HEK293 (cell line): ENCODE results near the gene GPX1.

Source experiments
- CTCF ChIA-PET: fragments of 350-600 bp; formaldehyde crosslinking; extraction: SDS; loops from one replicate; lab custom pipeline; 2021; ENCODE audit warnings: antibody characterized with exemption; lab: Yijun Ruan, JAX
- POLR2A ChIA-PET: fragments of 300-600 bp; formaldehyde crosslinking; extraction: SDS; loops from one replicate; lab custom pipeline; 2020; ENCODE audit warnings: antibody characterized with exemption, inconsistent platforms; lab: Yijun Ruan, JAX
- H3K27ac ChIP-seq: fragments of 200-500 bp; sonication (Bioruptor generic); 2 replicates; pipeline ENCODE4 v1.5.1; 2014; ENCODE audit warnings: low read depth, low read length, control low read depth, inconsistent platforms; ENCODE audit errors: extremely low read depth
- H3K36me3 ChIP-seq, 2 experiments: fragments of 200-500 bp in 1 of 2; sonication (Bioruptor generic) in 1 of 2; 1 replicate in 1 of 2; 2 replicates in 1 of 2; pipeline ENCODE4 v1.5.1; 2014 to 2017; ENCODE audit warnings: inconsistent platforms in 2 of 2, low read length in 2 of 2; ENCODE audit not compliant: control insufficient read depth in 2 of 2, insufficient read depth in 1 of 2
- H3K4me1 ChIP-seq: fragments of 200-500 bp; sonication (Bioruptor generic); 2 replicates; pipeline ENCODE4 v1.5.1; 2014; ENCODE audit warnings: mild to moderate bottlenecking, low read length, inconsistent platforms; ENCODE audit not compliant: control insufficient read depth, insufficient read depth
- H3K4me3 ChIP-seq: 2 replicates; pipeline ENCODE4 v1.5.1; 2011; ENCODE audit warnings: low read depth, mild to moderate bottlenecking, control low read depth, low read length, moderate library complexity
- H3K9me3 ChIP-seq: fragments of 200-500 bp; sonication (Bioruptor generic); 2 replicates; pipeline ENCODE4 v1.5.1; 2014; ENCODE audit warnings: low read depth, low read length, inconsistent platforms; ENCODE audit not compliant: control insufficient read depth, insufficient read depth
- FEZF1 ChIP-seq: fragments of 450-650 bp; formaldehyde crosslinking; IDR thresholded peaks from 2 replicates; pipeline ENCODE4 v1.5.1; 2016; ENCODE audit warnings: missing biosample characterization, missing genetic modification characterization
- KLF16 ChIP-seq: fragments of 450-650 bp; formaldehyde crosslinking; IDR thresholded peaks from 2 replicates; pipeline ENCODE4 v1.5.1; 2017; ENCODE audit warnings: missing biosample characterization, missing genetic modification characterization
- MYNN ChIP-seq: fragments of 450-650 bp; formaldehyde crosslinking; IDR thresholded peaks from 2 replicates; pipeline ENCODE4 v1.5.1; 2016; ENCODE audit warnings: missing biosample characterization, missing genetic modification characterization, borderline replicate concordance
- ZBTB8A ChIP-seq: fragments of 450-650 bp; formaldehyde crosslinking; IDR thresholded peaks from 2 replicates; pipeline ENCODE4 v1.5.1; 2016; ENCODE audit warnings: missing biosample characterization, missing genetic modification characterization
- ZEB2 ChIP-seq: fragments of 450-650 bp; formaldehyde crosslinking; IDR thresholded peaks from 2 replicates; pipeline ENCODE4 v1.5.1; 2016; ENCODE audit warnings: missing biosample characterization, missing genetic modification characterization
- ZNF138 ChIP-seq: fragments of 450-650 bp; formaldehyde crosslinking; IDR thresholded peaks from 2 replicates; pipeline ENCODE4 v1.5.1; 2016; ENCODE audit warnings: missing biosample characterization, missing genetic modification characterization, borderline replicate concordance
- ZNF157 ChIP-seq: fragments of 450-650 bp; formaldehyde crosslinking; IDR thresholded peaks from 2 replicates; pipeline ENCODE4 v1.5.1; 2016; ENCODE audit warnings: missing biosample characterization, missing genetic modification characterization
- ZNF239 ChIP-seq: fragments of 450-650 bp; formaldehyde crosslinking; IDR thresholded peaks from 2 replicates; pipeline ENCODE4 v1.5.1; 2016; ENCODE audit warnings: missing biosample characterization, missing genetic modification characterization
- ZNF274 ChIP-seq, 2 experiments: fragments of 200-500 bp in 1 of 2; fragments of 450-650 bp in 1 of 2; sonication (Bioruptor generic) in 1 of 2; formaldehyde crosslinking in 1 of 2; IDR thresholded peaks; 2 replicates each; pipeline versions ENCODE4 v1.5.1 to v1.6.1; 2014 to 2016; ENCODE audit warnings: borderline replicate concordance in 1 of 2, inconsistent platforms in 1 of 2, low read length in 1 of 2, missing biosample characterization in 1 of 2, missing genetic modification characterization in 1 of 2
- ZNF302 ChIP-seq: fragments of 450-650 bp; formaldehyde crosslinking; IDR thresholded peaks from 2 replicates; pipeline ENCODE4 v1.5.1; 2016; ENCODE audit warnings: missing biosample characterization, missing genetic modification characterization, low read depth
- ZNF394 ChIP-seq: fragments of 450-650 bp; formaldehyde crosslinking; IDR thresholded peaks from 2 replicates; pipeline ENCODE4 v1.5.1; 2016; ENCODE audit warnings: missing biosample characterization, missing genetic modification characterization, mild to moderate bottlenecking, moderate library complexity, borderline replicate concordance
- ZNF510 ChIP-seq: fragments of 450-650 bp; formaldehyde crosslinking; IDR thresholded peaks from 2 replicates; pipeline ENCODE4 v1.5.1; 2018; ENCODE audit warnings: mild to moderate bottlenecking, missing genetic modification characterization, missing biosample characterization; ENCODE audit not compliant: insufficient replicate concordance
- ZNF518A ChIP-seq: fragments of 450-650 bp; formaldehyde crosslinking; conservative IDR thresholded peaks from 2 replicates; pipeline ENCODE4 v1.5.1; 2016; ENCODE audit warnings: low read depth, missing biosample characterization, missing genetic modification characterization
- ZNF521 ChIP-seq: fragments of 450-650 bp; formaldehyde crosslinking; IDR thresholded peaks from 2 replicates; pipeline ENCODE4 v1.5.1; 2017; ENCODE audit warnings: missing biosample characterization, mild to moderate bottlenecking, missing genetic modification characterization
- ZNF664 ChIP-seq: fragments of 450-650 bp; formaldehyde crosslinking; IDR thresholded peaks from 2 replicates; pipeline ENCODE4 v1.5.1; 2016; ENCODE audit warnings: missing biosample characterization, missing genetic modification characterization
- ZNF747 ChIP-seq: fragments of 450-650 bp; formaldehyde crosslinking; IDR thresholded peaks from 2 replicates; pipeline ENCODE4 v1.5.1; 2016; ENCODE audit warnings: missing biosample characterization, missing genetic modification characterization
- TF ChIP-seq, protein P1 (sequence below): fragments of 450-650 bp; formaldehyde crosslinking; IDR thresholded peaks from 2 replicates; pipeline ENCODE4 v1.5.1; 2016; ENCODE audit warnings: missing biosample characterization, missing genetic modification characterization
- TF ChIP-seq, protein P2 (sequence below): fragments of 450-650 bp; formaldehyde crosslinking; IDR thresholded peaks from 2 replicates; pipeline ENCODE4 v1.5.1; 2016; ENCODE audit warnings: missing biosample characterization, missing genetic modification characterization
- TF ChIP-seq, protein P3 (sequence below): fragments of 450-650 bp; formaldehyde crosslinking; IDR thresholded peaks from 2 replicates; pipeline ENCODE4 v1.5.1; 2017; ENCODE audit warnings: missing biosample characterization, missing genetic modification characterization

GPX1 gene

GRCh38 chr3:49386056-49386756, 28.1 kb upstream of the GPX1 start:
- CTCF ChIA-PET: no interaction called here
- no peak overlapping the region for H3K27ac ChIP-seq

GRCh38 chr3:49385617-49386016, 27.5 kb upstream of the GPX1 start:
- H3K4me3 ChIP-seq: no peak overlapping the region
- H3K27ac ChIP-seq: no peak overlapping the region
- H3K4me1 ChIP-seq: no peaks in the 10 kb centered on the region
- POLR2A ChIA-PET: no interaction called here
- CTCF ChIA-PET: no interaction called here
- peaks cover 0 to 3% of the 10 kb centered on the region in 2 experiments; a peak in 2 of 3 replicates for H3K36me3 ChIP-seq
- H3K9me3 ChIP-seq: no peaks in the 10 kb centered on the region
- TF ChIP-seq ZEB2 (tag by site-specific recombination): no peak
- TF ChIP-seq ZBTB8A (tag by site-specific recombination): no peak
- TF ChIP-seq ZNF518A (tag by site-specific recombination): no peak
- no peak for TF ChIP-seq MYNN (tag by site-specific recombination)
- no peak for TF ChIP-seq ZNF664
- TF ChIP-seq, protein P1, sequence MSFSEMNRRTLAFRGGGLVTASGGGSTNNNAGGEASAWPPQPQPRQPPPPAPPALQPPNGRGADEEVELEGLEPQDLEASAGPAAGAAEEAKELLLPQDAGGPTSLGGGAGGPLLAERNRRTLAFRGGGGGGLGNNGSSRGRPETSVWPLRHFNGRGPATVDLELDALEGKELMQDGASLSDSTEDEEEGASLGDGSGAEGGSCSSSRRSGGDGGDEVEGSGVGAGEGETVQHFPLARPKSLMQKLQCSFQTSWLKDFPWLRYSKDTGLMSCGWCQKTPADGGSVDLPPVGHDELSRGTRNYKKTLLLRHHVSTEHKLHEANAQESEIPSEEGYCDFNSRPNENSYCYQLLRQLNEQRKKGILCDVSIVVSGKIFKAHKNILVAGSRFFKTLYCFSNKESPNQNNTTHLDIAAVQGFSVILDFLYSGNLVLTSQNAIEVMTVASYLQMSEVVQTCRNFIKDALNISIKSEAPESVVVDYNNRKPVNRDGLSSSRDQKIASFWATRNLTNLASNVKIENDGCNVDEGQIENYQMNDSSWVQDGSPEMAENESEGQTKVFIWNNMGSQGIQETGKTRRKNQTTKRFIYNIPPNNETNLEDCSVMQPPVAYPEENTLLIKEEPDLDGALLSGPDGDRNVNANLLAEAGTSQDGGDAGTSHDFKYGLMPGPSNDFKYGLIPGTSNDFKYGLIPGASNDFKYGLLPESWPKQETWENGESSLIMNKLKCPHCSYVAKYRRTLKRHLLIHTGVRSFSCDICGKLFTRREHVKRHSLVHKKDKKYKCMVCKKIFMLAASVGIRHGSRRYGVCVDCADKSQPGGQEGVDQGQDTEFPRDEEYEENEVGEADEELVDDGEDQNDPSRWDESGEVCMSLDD (tag by site-specific recombination): no peak
- TF ChIP-seq ZNF239 (tag by site-specific recombination): no peak
- TF ChIP-seq ZNF747 (tag by site-specific recombination): no peak
- TF ChIP-seq, all 188 proteins: peak for 0

More at GRCh38 chr3:49386056-49386756, 28.1 kb upstream of the GPX1 start:
- Histone ChIP-seq H3K4me1 (no peaks in the 10 kb centered on the region), H3K4me3 (no peak overlapping the region), H3K36me3 (peaks cover 0 to 3% of the 10 kb centered on the region in 2 experiments; a peak in 2 of 3 replicates), H3K9me3 (no peaks in the 10 kb centered on the region)
- POLR2A ChIA-PET: no interaction called here
- TF ChIP-seq ZNF138: no peak
- TF ChIP-seq ZNF302 (tag by site-specific recombination): no peak
- TF ChIP-seq ZNF394 (tag by site-specific recombination): no peak
- TF ChIP-seq ZNF157 (tag by site-specific recombination): no peak
- TF ChIP-seq, protein P2, sequence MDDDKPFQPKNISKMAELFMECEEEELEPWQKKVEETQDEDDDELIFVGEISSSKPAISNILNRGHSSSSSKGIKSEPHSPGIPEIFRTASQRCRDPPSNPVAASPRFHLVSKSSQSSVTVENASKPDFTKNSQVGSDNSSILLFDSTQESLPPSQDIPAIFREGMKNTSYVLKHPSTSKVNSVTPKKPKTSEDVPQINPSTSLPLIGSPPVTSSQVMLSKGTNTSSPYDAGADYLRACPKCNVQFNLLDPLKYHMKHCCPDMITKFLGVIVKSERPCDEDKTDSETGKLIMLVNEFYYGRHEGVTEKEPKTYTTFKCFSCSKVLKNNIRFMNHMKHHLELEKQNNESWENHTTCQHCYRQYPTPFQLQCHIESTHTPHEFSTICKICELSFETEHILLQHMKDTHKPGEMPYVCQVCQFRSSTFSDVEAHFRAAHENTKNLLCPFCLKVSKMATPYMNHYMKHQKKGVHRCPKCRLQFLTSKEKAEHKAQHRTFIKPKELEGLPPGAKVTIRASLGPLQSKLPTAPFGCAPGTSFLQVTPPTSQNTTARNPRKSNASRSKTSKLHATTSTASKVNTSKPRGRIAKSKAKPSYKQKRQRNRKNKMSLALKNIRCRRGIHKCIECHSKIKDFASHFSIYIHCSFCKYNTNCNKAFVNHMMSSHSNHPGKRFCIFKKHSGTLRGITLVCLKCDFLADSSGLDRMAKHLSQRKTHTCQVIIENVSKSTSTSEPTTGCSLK (tag by site-specific recombination): no peak
- TF ChIP-seq ZNF521: no peak
- TF ChIP-seq KLF16 (tag by site-specific recombination): no peak
- TF ChIP-seq ZNF510 (tag by site-specific recombination): no peak
- TF ChIP-seq, protein P3, sequence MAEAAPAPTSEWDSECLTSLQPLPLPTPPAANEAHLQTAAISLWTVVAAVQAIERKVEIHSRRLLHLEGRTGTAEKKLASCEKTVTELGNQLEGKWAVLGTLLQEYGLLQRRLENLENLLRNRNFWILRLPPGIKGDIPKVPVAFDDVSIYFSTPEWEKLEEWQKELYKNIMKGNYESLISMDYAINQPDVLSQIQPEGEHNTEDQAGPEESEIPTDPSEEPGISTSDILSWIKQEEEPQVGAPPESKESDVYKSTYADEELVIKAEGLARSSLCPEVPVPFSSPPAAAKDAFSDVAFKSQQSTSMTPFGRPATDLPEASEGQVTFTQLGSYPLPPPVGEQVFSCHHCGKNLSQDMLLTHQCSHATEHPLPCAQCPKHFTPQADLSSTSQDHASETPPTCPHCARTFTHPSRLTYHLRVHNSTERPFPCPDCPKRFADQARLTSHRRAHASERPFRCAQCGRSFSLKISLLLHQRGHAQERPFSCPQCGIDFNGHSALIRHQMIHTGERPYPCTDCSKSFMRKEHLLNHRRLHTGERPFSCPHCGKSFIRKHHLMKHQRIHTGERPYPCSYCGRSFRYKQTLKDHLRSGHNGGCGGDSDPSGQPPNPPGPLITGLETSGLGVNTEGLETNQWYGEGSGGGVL: no peak
- TF ChIP-seq ZNF274 (IDR thresholded peaks at IDR 0.05; ENCODE audit: low read length): no peak
- no peak for TF ChIP-seq ZNF274 (tag by site-specific recombination; IDR thresholded peaks at IDR 0.05; ENCODE audit: borderline replicate concordance)
- TF ChIP-seq FEZF1 (tag by site-specific recombination): no peak
